Brain pericyte (primary cell): ENCODE results near the gene PPM1G.
"Not testable (repeated sequence)": the region's sequence is repeated elsewhere in the genome, so short reads cannot be mapped to it uniquely, and the experiment has no call there.

Source experiments
- DNase-seq: peaks from one replicate; pipeline ENCODE4 v3.0.0-alpha.2; 2012; ENCODE audit warnings: low read depth, low spot score

Gene PPM1G

GRCh38 chr2:27375513-27376099, 33.8 kb downstream of the PPM1G start:
- no peak for DNase-seq

DNA sequence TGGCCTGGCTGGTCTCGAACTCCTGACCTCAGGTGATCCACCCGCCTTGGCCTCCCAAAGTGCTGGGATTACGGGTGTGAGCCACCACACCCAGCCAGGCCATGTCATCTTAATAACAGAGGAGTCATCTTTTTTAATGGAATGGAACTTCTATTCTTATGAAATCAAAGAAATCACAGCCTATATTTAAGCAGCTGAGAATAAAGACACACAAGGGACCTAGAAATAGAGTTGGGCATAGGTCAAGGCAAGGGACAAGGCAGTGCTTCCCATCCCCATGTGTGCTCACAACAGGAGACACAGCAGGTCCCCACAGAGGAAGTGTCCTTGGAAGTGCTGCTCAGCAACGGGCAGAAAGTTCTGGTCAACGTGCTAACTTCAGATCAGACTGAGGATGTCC, 35.8 kb downstream of the PPM1G start:
- no peak for DNase-seq

DNA sequence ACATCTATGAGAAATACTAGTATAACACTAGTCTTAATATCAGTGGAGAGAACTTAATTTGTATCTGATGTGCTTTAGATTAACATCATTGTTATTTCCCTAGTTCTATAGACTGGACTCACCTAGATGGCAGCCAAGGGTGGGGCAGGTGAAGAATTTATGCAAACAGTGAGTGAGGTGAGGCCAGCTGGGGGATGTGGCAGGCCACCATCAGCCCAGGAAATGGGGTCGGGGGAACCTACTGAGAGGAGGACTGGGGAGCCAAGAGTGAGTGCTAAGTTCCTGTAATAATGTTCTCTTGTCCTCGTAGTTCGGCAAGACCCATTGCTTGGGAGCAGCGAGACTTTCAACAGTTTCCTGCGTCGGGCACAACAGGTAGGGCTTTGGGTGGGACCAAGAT, 36.5 kb downstream of the PPM1G start:
- no peak for DNase-seq

DNA sequence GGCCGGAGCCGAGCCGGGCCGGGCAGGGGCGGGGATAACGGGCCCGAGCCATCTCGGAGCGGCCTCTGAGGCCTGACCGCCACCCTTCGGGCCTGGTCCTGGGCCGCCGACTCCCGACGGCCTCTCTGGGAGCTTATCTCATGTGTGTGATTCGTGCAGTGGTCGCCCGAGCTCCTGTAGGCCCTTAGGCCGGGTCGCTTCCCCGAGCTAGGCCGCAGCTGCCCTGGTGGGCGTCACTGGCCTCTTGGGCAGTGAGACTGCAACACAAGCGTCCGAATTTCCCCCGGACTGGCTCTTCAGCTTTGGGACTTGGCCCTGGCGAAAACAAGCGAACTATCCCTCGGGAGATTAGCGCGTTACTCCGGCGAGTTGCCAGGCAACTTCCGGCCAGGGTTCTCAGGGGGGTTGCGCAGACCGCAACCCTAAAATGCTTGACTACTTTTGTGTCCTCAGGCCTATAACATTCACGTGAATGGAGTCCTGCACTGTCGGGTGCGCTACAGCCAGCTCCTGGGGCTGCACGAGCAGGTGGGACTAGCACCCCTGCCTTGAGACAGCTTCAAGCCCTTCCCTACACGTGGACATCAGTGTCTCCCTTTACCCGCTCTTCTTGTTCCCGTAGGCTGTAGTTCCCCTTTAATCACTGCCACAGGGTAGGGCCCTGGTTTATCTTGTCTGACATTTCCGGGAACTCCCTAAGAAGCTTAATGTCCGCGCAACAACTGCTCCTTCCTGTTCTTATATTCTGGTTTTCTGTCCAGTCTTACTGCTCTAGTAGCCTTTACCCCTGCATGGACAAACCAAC, 38.4 kb downstream of the PPM1G start:
- no peak for DNase-seq

- DNase-seq: peak; percentile 97
These were observed 39.2 kb downstream of the PPM1G start, which contains the start of the genes EIF2B4 and SNX17 for GRCh38 chr2:27370026-27370815. EIF2B4 (minus strand) TSS chr2:27370338; CDS start chr2:27370314, 24 bp downstream. SNX17 (plus strand) TSS chr2:27370616; CDS start chr2:27370744, 128 bp downstream.

GRCh38 chr2:27369471-27370025, 39.8 kb downstream of the PPM1G start:
- no peak for DNase-seq

DNA sequence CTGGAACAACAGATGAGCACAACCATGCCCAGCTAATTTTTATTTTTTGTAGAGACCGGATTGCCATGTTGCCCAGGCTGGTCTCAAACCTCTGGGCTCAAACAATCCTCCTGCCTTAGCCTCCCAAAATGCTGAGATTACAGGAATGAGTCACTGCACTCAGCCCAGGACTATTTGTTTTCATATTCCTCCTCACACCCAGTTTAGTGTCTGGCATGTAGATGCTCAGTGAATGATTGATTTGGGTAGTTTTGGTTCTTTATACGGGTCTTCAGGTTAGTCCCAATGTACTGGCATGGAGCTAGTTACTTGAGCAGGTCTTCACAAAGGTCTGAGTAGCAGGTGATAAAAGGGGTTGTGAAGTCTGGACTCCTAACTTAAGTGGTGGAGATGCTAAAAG, 45.5 kb downstream of the PPM1G start:
- DNase-seq: no peak

DNA sequence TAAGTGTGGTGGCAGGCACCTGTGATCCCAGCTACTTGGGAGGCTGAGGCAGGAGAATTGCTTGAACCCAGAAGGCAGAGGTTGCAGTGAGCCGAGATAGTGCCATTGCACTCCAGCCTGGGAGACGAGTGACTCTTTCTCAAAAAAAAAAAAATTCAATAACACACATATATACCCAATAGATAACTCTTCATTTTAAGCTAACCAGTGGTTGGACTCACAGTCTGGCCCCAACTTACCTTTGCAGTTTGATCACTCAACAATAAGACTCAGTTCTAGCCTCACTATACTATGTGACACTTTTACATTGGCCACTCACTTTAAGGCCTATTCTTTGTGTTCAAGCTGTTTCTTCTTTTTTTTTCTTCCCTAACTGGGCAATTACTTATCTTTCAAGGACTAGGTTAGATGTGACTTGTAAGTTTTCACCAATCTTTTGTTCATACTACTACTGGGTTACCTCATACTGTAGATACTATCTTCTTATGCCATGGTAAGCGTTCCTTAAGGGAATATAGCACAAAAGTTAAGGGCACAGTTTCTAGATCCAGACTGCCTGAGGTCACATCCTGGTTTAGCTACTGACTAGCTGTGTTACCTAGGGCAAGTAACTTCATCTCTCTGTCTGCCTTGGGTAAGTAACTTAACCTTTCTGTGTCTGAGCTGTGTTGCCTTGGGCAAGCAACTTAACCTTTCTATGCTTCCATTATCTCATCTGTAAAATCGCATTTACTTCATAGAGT, 46.5 kb downstream of the PPM1G start:
- DNase-seq: no peak

- peak; percentile 94 for DNase-seq
These were observed 52.8 kb downstream of the PPM1G start, which contains the start of gene GTF3C2 for GRCh38 chr2:27356382-27357181. GTF3C2 (minus strand) TSS chr2:27356764; CDS start chr2:27343554, 13,210 bp downstream.

DNA sequence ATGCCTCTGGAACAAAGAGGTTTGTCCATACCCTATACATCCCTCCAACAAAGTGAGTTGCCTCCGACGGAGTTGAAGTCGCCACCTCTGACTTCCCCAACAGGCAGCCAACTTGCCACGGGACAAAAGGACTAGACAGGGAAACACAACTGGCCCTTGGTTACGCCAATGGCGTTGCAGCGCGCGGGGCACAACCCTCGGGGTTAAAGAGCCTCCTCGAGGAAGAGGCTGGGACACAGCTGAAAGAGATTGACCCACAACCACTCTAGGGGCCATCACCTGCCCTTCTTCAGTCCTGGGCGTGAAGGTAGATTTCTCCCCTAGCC, 53.4 kb downstream of the PPM1G start:
- no peak for DNase-seq

- DNase-seq: no peak
These were observed 54.8 kb downstream of the PPM1G start for GRCh38 chr2:27354597-27354927.

- DNase-seq: no peak
These were observed 55.4 kb downstream of the PPM1G start for GRCh38 chr2:27353762-27354596.

DNA sequence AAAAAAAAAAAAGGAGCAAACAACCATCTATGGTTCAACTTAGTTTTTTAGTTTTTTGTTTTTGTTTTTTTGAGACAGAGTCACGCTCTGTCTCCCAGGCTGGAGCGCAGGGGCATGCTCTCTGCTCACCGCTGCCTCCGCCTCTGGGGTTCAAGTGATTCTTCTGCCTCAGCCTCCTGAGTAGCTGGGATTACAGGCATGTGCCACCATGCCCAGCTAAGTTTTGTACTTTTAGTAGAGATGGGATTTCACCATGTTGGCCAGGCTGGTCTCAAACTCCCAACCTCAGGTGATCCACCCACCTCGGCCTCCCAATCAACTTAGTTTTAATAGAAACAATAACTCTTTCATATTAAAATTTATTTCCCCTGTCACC, 56.0 kb downstream of the PPM1G start:
- DNase-seq: not testable (repeated sequence)

- no peak for DNase-seq
These were observed 57.4 kb downstream of the PPM1G start for GRCh38 chr2:27351802-27352598.

GRCh38 chr2:27350106-27350693, 59.2 kb downstream of the PPM1G start:
- DNase-seq: no peak

DNA sequence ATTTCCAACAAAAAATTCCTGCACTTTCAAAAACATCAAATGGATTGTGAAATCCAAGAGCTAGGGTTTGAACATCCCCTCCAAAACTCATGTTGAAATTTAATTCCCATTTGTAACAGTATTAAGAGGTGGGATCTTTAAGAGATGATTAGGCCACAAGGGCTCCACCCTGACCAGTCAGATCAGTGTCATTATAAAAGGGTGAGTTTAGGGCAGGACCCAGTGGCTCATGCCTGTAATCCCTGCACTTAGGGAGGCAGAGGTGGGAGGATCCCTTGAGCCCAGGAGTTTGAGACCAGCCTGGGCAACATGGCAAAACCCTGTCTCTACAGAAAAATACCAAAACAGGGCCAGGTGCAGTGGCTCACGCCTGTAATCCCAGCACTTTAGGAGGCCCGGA, 61.8 kb downstream of the PPM1G start:
- no peak for DNase-seq

DNA sequence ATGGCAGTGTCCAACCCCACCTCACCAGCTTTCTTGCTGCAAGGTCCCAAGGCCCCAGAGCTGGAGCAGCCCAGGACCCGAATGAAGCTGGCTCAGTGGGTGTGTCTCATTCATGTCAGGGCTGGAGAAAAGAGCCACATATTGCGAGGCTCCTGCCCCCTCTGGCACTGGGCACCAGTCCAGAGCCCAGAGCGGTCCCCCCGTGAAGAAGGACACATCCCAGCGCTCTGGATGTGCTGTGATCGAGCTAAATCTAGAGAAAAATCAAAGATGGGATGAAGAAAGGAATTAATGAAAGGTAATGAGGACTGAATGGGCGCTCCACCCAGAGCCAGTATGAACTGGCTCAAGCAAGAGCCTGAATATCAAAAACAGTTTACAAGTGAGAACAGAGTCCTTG, 73.2 kb downstream of the PPM1G start:
- no peak for DNase-seq

DNA sequence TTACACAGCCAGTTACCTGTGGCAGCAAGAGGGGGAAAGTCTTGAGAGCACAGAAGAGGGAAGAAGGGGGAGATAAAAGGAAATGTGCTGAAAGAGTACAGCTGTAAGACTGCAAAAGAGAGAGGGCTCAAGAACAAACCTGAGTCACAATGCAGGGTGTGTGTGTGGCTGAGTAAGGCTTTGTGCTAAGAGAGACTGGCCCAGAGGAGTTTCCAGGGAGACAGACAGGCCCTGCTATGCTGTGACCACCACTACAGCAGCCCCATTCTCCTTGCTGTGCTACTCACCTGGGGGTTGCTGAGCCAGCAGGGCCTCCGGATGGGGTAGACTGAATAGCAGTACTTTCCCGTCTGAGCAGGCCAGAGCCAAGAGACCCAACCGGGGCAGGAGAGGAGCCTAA, 74.1 kb downstream of the PPM1G start:
- no peak for DNase-seq
